Thoracic aorta (tissue), 2 donors: Measurements from ENCODE around the gene CARS2. TPM values are rescaled to one million over a fixed set of nuclear protein-coding genes. Genes with fewer than 3 reads are reported as not detected.

ENCODE experiments used
- ATAC-seq: fragments of 150-250 bp; one replicate; pipeline ENCODE4 v1.8.0; 2017; ENCODE audit warnings: low read depth; ENCODE audit not compliant: insufficient number of reproducible peaks, low FRiP score
- DNase-seq: peaks from one replicate; pipeline ENCODE4 v3.0.0-alpha.2; 2020; ENCODE audit warnings: low spot score
- H3K27ac ChIP-seq, 2 donors: fragments of 200-600 bp; sonication (generic); 1 replicate in 1 of 2; 2 replicates in 1 of 2; pipeline ENCODE4 v1.5.1; 2016; ENCODE audit warnings: mild to moderate bottlenecking in 2 of 2, moderate library complexity in 2 of 2
- H3K27me3 ChIP-seq: fragments of 200-600 bp; sonication (generic); replicated peaks from 2 replicates; pipeline ENCODE4 v1.6.0; 2016; ENCODE audit warnings: mild to moderate bottlenecking; ENCODE audit not compliant: insufficient read depth
- H3K36me3 ChIP-seq: fragments of 200-600 bp; sonication (generic); one replicate; pipeline ENCODE4 v1.5.1; 2016
- H3K4me1 ChIP-seq, 2 donors: fragments of 200-600 bp; sonication (generic); 1 replicate in 1 of 2; 2 replicates in 1 of 2; pipeline versions ENCODE4 v1.5.1 to v1.6.0; 2016; ENCODE audit warnings: low read depth in 2 of 2, mild to moderate bottlenecking in 1 of 2; ENCODE audit not compliant: control insufficient read depth in 1 of 2
- H3K4me3 ChIP-seq: fragments of 200-600 bp; sonication (generic); 2 replicates; pipeline ENCODE4 v1.5.1; 2016; ENCODE audit warnings: mild to moderate bottlenecking
- H3K9me3 ChIP-seq: fragments of 200-600 bp; sonication (generic); 2 replicates; pipeline ENCODE4 v1.5.1; 2016
- total RNA-seq, 2 donors: library from RNA; depleted of rRNA; stranded (reverse); fragments of >200 nt; gene quantifications; one replicate each; pipeline versions ENCODE4 v1.1.0 to v1.2.3, GENCODE V29; 2016
- TF ChIP-seq, protein P1 (sequence below): fragments of 200-600 bp; sonication (generic); IDR thresholded peaks from one replicate; pipeline ENCODE4 v1.5.1; 2019; ENCODE audit warnings: antibody characterized with exemption

CARS2 gene
- total RNA-seq, 2 donors from 2014 or later, result 45.9 to 70.4 TPM

- Histone ChIP-seq H3K36me3 (peaks cover 27% of the 10 kb centered on the region), H3K27ac (no peak overlapping the region), H3K27me3 (no peaks in the 10 kb centered on the region), H3K4me3 (no peak overlapping the region), H3K9me3 (no peaks in the 10 kb centered on the region), H3K4me1 (no peaks in the 10 kb centered on the region)
- DNase-seq (no peak), ATAC-seq (no peak)
- TF ChIP-seq, protein P1, sequence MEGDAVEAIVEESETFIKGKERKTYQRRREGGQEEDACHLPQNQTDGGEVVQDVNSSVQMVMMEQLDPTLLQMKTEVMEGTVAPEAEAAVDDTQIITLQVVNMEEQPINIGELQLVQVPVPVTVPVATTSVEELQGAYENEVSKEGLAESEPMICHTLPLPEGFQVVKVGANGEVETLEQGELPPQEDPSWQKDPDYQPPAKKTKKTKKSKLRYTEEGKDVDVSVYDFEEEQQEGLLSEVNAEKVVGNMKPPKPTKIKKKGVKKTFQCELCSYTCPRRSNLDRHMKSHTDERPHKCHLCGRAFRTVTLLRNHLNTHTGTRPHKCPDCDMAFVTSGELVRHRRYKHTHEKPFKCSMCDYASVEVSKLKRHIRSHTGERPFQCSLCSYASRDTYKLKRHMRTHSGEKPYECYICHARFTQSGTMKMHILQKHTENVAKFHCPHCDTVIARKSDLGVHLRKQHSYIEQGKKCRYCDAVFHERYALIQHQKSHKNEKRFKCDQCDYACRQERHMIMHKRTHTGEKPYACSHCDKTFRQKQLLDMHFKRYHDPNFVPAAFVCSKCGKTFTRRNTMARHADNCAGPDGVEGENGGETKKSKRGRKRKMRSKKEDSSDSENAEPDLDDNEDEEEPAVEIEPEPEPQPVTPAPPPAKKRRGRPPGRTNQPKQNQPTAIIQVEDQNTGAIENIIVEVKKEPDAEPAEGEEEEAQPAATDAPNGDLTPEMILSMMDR, result no peak
These were observed 36.9 kb downstream of the CARS2 start for GRCh38 chr13:110669036-110669435.

DNA sequence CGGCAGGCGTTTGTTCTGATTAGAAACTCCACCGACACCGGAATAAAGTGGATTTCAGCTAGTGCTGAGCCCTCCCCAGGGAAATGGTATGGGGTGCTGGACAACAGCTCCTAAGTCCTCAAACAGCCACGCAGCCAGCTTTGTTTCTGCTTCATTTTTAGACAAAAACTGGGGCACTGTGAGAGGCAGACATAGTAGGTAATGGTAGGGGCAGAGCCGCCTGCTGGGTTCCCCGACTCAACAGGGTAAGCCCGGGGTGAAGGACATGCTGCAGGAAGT lies 39.7 kb downstream of the CARS2 start:
- no peak overlapping the region for H3K27ac ChIP-seq
- H3K27me3 ChIP-seq, result no peaks in the 10 kb centered on the region
- ATAC-seq (no peak), DNase-seq (no peak)
- TF ChIP-seq, protein P1, result no peak
- no peaks in the 10 kb centered on the region for H3K9me3 ChIP-seq
- H3K36me3 ChIP-seq, result peaks cover 52% of the 10 kb centered on the region
- H3K4me1 ChIP-seq, result no peaks in the 10 kb centered on the region
- no peak overlapping the region for H3K4me3 ChIP-seq

- DNase-seq (no peak), ATAC-seq (no peak)
- Histone ChIP-seq H3K4me1 (no peaks in the 10 kb centered on the region), H3K36me3 (peaks cover 53% of the 10 kb centered on the region), H3K27ac (no peak overlapping the region), H3K9me3 (no peaks in the 10 kb centered on the region), H3K4me3 (no peak overlapping the region), H3K27me3 (no peaks in the 10 kb centered on the region)
- TF ChIP-seq, protein P1, result no peak
These were observed 40.2 kb downstream of the CARS2 start for GRCh38 chr13:110665491-110666254.

GRCh38 chr13:110664673-110665072 lies 41.2 kb downstream of the CARS2 start:
- Histone ChIP-seq H3K27me3 (no peaks in the 10 kb centered on the region), H3K4me3 (no peak overlapping the region), H3K9me3 (no peaks in the 10 kb centered on the region), H3K4me1 (no peaks in the 10 kb centered on the region), H3K27ac (no peak overlapping the region), H3K36me3 (peaks cover 48% of the 10 kb centered on the region)
- TF ChIP-seq, protein P1, result no peak
- DNase-seq, result no peak
- ATAC-seq, result no peak

DNA sequence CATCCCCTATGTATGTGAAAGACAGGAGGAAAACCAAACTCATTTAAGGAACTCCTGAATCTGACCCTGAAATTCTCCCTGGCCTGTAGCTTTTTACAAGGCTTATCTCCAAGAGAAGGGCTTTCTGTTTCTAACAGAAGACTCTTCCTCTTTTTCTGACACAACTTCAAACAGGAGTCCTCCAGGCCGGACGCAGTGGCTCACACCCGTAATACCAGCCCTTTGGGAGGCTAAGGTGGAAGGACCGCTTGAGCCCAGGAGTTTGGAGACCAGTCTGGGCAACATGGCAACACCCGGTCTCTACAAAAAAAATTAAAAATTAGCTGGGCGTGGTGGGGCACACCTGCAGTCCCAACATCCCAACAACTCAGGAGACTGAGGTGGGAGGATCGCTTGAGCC lies 41.9 kb downstream of the CARS2 start:
- no peak for ATAC-seq
- H3K27me3 ChIP-seq, result no peaks in the 10 kb centered on the region
- no peaks in the 10 kb centered on the region for H3K4me1 ChIP-seq
- peaks cover 51% of the 10 kb centered on the region for H3K36me3 ChIP-seq
- no peaks in the 10 kb centered on the region for H3K9me3 ChIP-seq
- TF ChIP-seq, protein P1, result no peak
- no peak overlapping the region for H3K27ac ChIP-seq
- no peak for DNase-seq
- H3K4me3 ChIP-seq, result no peak overlapping the region
